NCI-H1417 (cell line): ENCODE results near the gene SHROOM3.

Experiments
- DNase-seq, 3 experiments: peaks; one replicate each; lab custom pipeline; 2025; lab: John Stamatoyannopoulos, UW

Gene SHROOM3

GRCh38 chr4:76659103-76659490 is 224.1 kb downstream of the SHROOM3 start:
- no peak for DNase-seq

GRCh38 chr4:76663824-76664223 is 228.8 kb downstream of the SHROOM3 start:
- DNase-seq, result no peak

- DNase-seq, result no peak
Measured at GRCh38 chr4:76665153-76665552, 230.1 kb downstream of the SHROOM3 start.

- DNase-seq, result no peak
Measured at GRCh38 chr4:76665721-76666120, 230.7 kb downstream of the SHROOM3 start.

GRCh38 chr4:76666944-76667532 is 232.0 kb downstream of the SHROOM3 start:
- DNase-seq, result no peak

- DNase-seq, result no peak
Measured at GRCh38 chr4:76670631-76671030, 235.6 kb downstream of the SHROOM3 start.

- no peak for DNase-seq
Measured at GRCh38 chr4:76673362-76673761, 238.3 kb downstream of the SHROOM3 start.

- DNase-seq, result no peak
Measured at GRCh38 chr4:76674983-76675382, 240.0 kb downstream of the SHROOM3 start.

GRCh38 chr4:76677571-76678326 is 242.7 kb downstream of the SHROOM3 start:
- peak in 1 of 3 experiments; percentile 34 for DNase-seq

- DNase-seq, result peak in 2 of 3 experiments; percentile 26 to 94
Measured at GRCh38 chr4:76679691-76680090, 244.7 kb downstream of the SHROOM3 start.

GRCh38 chr4:76680952-76681351 is 245.9 kb downstream of the SHROOM3 start:
- peak in 1 of 3 experiments; percentile 13 for DNase-seq

GRCh38 chr4:76681996-76682395 is 247.0 kb downstream of the SHROOM3 start:
- DNase-seq, result no peak

- no peak for DNase-seq
Measured at GRCh38 chr4:76683144-76683543, 248.1 kb downstream of the SHROOM3 start.

- peak; percentile 56 to 78 (median 77) for DNase-seq
Measured at GRCh38 chr4:76687746-76688448, 252.9 kb downstream of the SHROOM3 start.

GRCh38 chr4:76688619-76689144 is 253.7 kb downstream of the SHROOM3 start:
- peak; percentile 61 to 83 (median 68) for DNase-seq

- peak; percentile 70 to 90 (median 84) for DNase-seq
Measured at GRCh38 chr4:76689145-76689817, 254.3 kb downstream of the SHROOM3 start.

GRCh38 chr4:76690011-76690905 is 255.2 kb downstream of the SHROOM3 start:
- DNase-seq, result peak; percentile 34 to 74 (median 57)

GRCh38 chr4:76690906-76691275 is 255.9 kb downstream of the SHROOM3 start:
- peak in 1 of 3 experiments; percentile 52 for DNase-seq

GRCh38 chr4:76691807-76692582 is 257.0 kb downstream of the SHROOM3 start:
- peak in 2 of 3 experiments; percentile 7 to 23 for DNase-seq

GRCh38 chr4:76692761-76693160 is 257.7 kb downstream of the SHROOM3 start:
- DNase-seq, result no peak
